Measurements from ENCODE around the gene CD84.
"Not testable (repeated sequence)": the region's sequence is repeated elsewhere in the genome, so short reads cannot be mapped to it uniquely, and the experiment has no call there.

DNA sequence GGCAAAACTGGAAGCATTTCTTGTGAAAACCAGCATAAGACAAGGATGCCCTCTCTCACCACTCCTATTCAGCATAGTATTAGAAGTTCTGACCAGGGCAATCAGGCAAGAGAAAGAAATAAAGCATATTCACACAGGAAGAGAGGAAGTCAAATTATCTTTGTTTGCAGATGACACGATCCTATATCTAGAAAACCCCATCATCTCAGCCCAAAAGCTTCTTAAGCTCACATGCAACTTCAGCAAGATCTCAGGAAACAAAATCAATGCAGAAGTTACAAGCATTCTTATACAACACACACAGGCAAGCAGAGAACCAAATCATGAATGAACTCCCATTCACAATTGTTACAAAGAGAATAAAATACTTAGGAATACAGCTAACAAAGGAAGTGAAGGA, 63.4 kb downstream of the CD84 start:
- TF ChIP-seq, protein P1, sequence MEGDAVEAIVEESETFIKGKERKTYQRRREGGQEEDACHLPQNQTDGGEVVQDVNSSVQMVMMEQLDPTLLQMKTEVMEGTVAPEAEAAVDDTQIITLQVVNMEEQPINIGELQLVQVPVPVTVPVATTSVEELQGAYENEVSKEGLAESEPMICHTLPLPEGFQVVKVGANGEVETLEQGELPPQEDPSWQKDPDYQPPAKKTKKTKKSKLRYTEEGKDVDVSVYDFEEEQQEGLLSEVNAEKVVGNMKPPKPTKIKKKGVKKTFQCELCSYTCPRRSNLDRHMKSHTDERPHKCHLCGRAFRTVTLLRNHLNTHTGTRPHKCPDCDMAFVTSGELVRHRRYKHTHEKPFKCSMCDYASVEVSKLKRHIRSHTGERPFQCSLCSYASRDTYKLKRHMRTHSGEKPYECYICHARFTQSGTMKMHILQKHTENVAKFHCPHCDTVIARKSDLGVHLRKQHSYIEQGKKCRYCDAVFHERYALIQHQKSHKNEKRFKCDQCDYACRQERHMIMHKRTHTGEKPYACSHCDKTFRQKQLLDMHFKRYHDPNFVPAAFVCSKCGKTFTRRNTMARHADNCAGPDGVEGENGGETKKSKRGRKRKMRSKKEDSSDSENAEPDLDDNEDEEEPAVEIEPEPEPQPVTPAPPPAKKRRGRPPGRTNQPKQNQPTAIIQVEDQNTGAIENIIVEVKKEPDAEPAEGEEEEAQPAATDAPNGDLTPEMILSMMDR (IDR thresholded peaks at IDR 0.05): not testable (repeated sequence)
- TF ChIP-seq POLR2AphosphoS5 (IDR thresholded peaks at IDR 0.05; ENCODE audit: insufficient read depth in 1 of 2, low read depth in 1 of 2): not testable (repeated sequence)
